CD1c-positive myeloid dendritic cell (primary cell): ENCODE data around the gene NLRC5.
"Not testable (repeated sequence)": the region's sequence is repeated elsewhere in the genome, so short reads cannot be mapped to it uniquely, and the experiment has no call there.

Experiments
- DNase-seq: peaks from one replicate; pipeline ENCODE4 v3.0.0-alpha.2; 2016; ENCODE audit errors: extremely low spot score

Gene NLRC5

GRCh38 chr16:56960681-56961281 lies 28.6 kb upstream of the NLRC5 start:
- DNase-seq, result no peak

- DNase-seq, result no peak
These were observed 28.0 kb upstream of the NLRC5 start for GRCh38 chr16:56961386-56961785.

GRCh38 chr16:56961851-56962281 lies 27.5 kb upstream of the NLRC5 start, which contains the start of gene CETP:
TSS of gene CETP (plus strand) at chr16:56961950. CDS start at chr16:56961980, 30 bp downstream.
- DNase-seq, result no peak

GRCh38 chr16:56964243-56965148 lies 24.9 kb upstream of the NLRC5 start:
- peak; percentile 95 for DNase-seq

GRCh38 chr16:56965149-56966092 lies 23.9 kb upstream of the NLRC5 start:
- DNase-seq, result peak; percentile 38

- no peak for DNase-seq
These were observed 23.3 kb upstream of the NLRC5 start for GRCh38 chr16:56966093-56966475.

- DNase-seq, result no peak
These were observed 21.6 kb upstream of the NLRC5 start for GRCh38 chr16:56967733-56968132.

- no peak for DNase-seq
These were observed 19.6 kb upstream of the NLRC5 start for GRCh38 chr16:56969769-56970168.

- DNase-seq, result no peak
These were observed 18.2 kb upstream of the NLRC5 start for GRCh38 chr16:56970934-56971767.

- DNase-seq, result no peak
These were observed 17.7 kb upstream of the NLRC5 start for GRCh38 chr16:56971768-56972043.

GRCh38 chr16:56972403-56973293 lies 16.7 kb upstream of the NLRC5 start:
- no peak for DNase-seq

- no peak for DNase-seq
These were observed 16.1 kb upstream of the NLRC5 start for GRCh38 chr16:56973294-56973689.

- DNase-seq, result not testable (repeated sequence)
These were observed 15.5 kb upstream of the NLRC5 start for GRCh38 chr16:56973899-56974298.

- DNase-seq, result peak; percentile 19
These were observed 14.6 kb upstream of the NLRC5 start for GRCh38 chr16:56974549-56975300.

- DNase-seq, result no peak
These were observed 13.6 kb upstream of the NLRC5 start for GRCh38 chr16:56975714-56976113.

GRCh38 chr16:56977216-56977615 lies 12.1 kb upstream of the NLRC5 start:
- DNase-seq, result no peak

GRCh38 chr16:56977823-56978430 lies 11.4 kb upstream of the NLRC5 start:
- DNase-seq, result no peak

GRCh38 chr16:56980201-56980535 lies 9.2 kb upstream of the NLRC5 start:
- DNase-seq, result no peak
